DOHH2 (cell line): ENCODE results near the gene SIPA1L3.

Source experiments
- H3F3A ChIP-seq: fragments of 200-600 bp; sonication (generic), shearing (Covaris generic); 2 replicates; pipeline ENCODE4 v1.6.0; 2016; ENCODE audit warnings: antibody characterized with exemption, mild to moderate bottlenecking; ENCODE audit not compliant: control insufficient read depth, insufficient read depth
- H3K27ac ChIP-seq: fragments of 200-600 bp; sonication (generic); 2 replicates; pipeline ENCODE4 v1.5.1; 2014; ENCODE audit warnings: low read depth, mild to moderate bottlenecking, low read length, moderate library complexity
- H3K27me3 ChIP-seq: fragments of 200-600 bp; sonication (generic); 2 replicates; pipeline ENCODE4 v1.6.1; 2014; ENCODE audit warnings: mild to moderate bottlenecking, low read length, mixed read lengths; ENCODE audit not compliant: control insufficient read depth
- H3K36me3 ChIP-seq: fragments of 200-600 bp; sonication (generic); 2 replicates; pipeline ENCODE4 v1.6.1; 2014; ENCODE audit warnings: mild to moderate bottlenecking, low read length, moderate library complexity, mixed read lengths; ENCODE audit not compliant: control insufficient read depth
- H3K4me1 ChIP-seq: fragments of 200-600 bp; sonication (generic); 2 replicates; pipeline ENCODE4 v1.6.1; 2014; ENCODE audit warnings: mild to moderate bottlenecking, low read length, mixed read lengths; ENCODE audit not compliant: control insufficient read depth
- H3K4me2 ChIP-seq: fragments of 200-600 bp; sonication (generic); 2 replicates; pipeline ENCODE4 v1.6.0; 2014; ENCODE audit warnings: mild to moderate bottlenecking, low read length, moderate library complexity
- H3K4me3 ChIP-seq: fragments of 200-600 bp; sonication (generic); 2 replicates; pipeline ENCODE4 v1.5.1; 2014; ENCODE audit warnings: mild to moderate bottlenecking, low read length, mixed read lengths
- H3K79me2 ChIP-seq: fragments of 200-600 bp; sonication (generic); 2 replicates; pipeline ENCODE4 v1.6.1; 2014; ENCODE audit warnings: mild to moderate bottlenecking, low read length, mixed read lengths; ENCODE audit not compliant: control insufficient read depth
- H3K9me2 ChIP-seq: fragments of 200-600 bp; sonication (generic); replicated peaks from 2 replicates; pipeline ENCODE4 v1.6.1; 2014; ENCODE audit warnings: mild to moderate bottlenecking, low read length, mixed read lengths; ENCODE audit not compliant: control insufficient read depth
- H3K9me3 ChIP-seq: fragments of 200-600 bp; sonication (generic); 2 replicates; pipeline ENCODE4 v1.6.1; 2014; ENCODE audit warnings: antibody characterized with exemption, low read length, mixed read lengths; ENCODE audit not compliant: control insufficient read depth, insufficient read depth
- H4K20me1 ChIP-seq: fragments of 200-600 bp; sonication (generic); 2 replicates; pipeline ENCODE4 v1.6.0; 2014; ENCODE audit warnings: low read depth, mild to moderate bottlenecking, antibody characterized with exemption, low read length, moderate library complexity; ENCODE audit not compliant: control insufficient read depth, insufficient read depth
- CTCF ChIP-seq: fragments of 200-600 bp; sonication (generic); IDR thresholded peaks from one replicate; pipeline ENCODE4 v1.5.1; 2014; ENCODE audit warnings: antibody characterized with exemption, mild to moderate bottlenecking, low read depth, low read length; ENCODE audit not compliant: poor library complexity, severe bottlenecking
- EZH2phosphoT487 ChIP-seq: fragments of 200-600 bp; sonication (generic); IDR thresholded peaks from 2 replicates; pipeline ENCODE4 v1.6.1; 2017; ENCODE audit warnings: borderline replicate concordance, mild to moderate bottlenecking, antibody characterized with exemption, low read length, moderate library complexity, mixed read lengths

Gene SIPA1L3

DNA sequence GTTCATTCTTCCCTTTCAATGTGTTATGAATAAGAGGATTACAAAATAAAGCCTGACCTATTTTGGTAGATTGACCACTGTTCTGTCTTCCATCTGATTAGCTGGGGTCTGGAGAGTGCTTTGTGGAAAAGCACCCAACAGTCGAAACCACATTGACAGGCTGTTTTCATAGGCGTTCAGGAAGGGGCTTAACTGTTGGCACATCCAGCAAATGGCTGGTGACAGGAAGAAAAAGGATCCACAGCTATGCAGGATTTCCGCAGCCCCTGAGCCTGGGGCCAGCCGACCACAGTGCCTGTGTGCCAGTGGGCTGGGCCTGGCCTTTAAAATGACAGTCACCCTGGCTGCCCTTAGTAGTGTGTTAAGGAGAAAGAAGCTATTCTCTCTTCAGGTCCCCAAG lies 113.3 kb downstream of the SIPA1L3 start:
- H3K9me2 ChIP-seq: no peaks in the 10 kb centered on the region
- no peak overlapping the region for H3K27ac ChIP-seq
- H3K4me1 ChIP-seq: peaks cover 33% of the 10 kb centered on the region
- no peak overlapping the region for H3K4me3 ChIP-seq
- no peaks in the 10 kb centered on the region for H3F3A ChIP-seq
- no peaks in the 10 kb centered on the region for H3K27me3 ChIP-seq
- no peak overlapping the region; the same call in 1 of the 2 replicates for H3K4me2 ChIP-seq
- no peaks in the 10 kb centered on the region for H3K36me3 ChIP-seq
- H3K79me2 ChIP-seq: peaks cover 27% of the 10 kb centered on the region
- TF ChIP-seq EZH2phosphoT487: no peak
- TF ChIP-seq CTCF: no peak
- peaks cover 6% of the 10 kb centered on the region; the same call in 1 of the 2 replicates for H4K20me1 ChIP-seq
- H3K9me3 ChIP-seq: no peaks in the 10 kb centered on the region

- H4K20me1 ChIP-seq: peaks cover 6% of the 10 kb centered on the region; the same call in 1 of the 2 replicates
- H3K36me3 ChIP-seq: no peaks in the 10 kb centered on the region
- no peak for TF ChIP-seq EZH2phosphoT487
- no peak for TF ChIP-seq CTCF
- no peak overlapping the region for H3K4me3 ChIP-seq
- no peak overlapping the region for H3K27ac ChIP-seq
- peaks cover 33% of the 10 kb centered on the region for H3K4me1 ChIP-seq
- no peaks in the 10 kb centered on the region for H3K9me3 ChIP-seq
- no peaks in the 10 kb centered on the region for H3K27me3 ChIP-seq
- H3K9me2 ChIP-seq: no peaks in the 10 kb centered on the region
- no peaks in the 10 kb centered on the region for H3F3A ChIP-seq
- peaks cover 35% of the 10 kb centered on the region for H3K79me2 ChIP-seq
- H3K4me2 ChIP-seq: no peak overlapping the region
Measured at GRCh38 chr19:38021352-38021751, 114.3 kb downstream of the SIPA1L3 start.

GRCh38 chr19:38022791-38023670 lies 116.0 kb downstream of the SIPA1L3 start:
- TF ChIP-seq CTCF (no peak), EZH2phosphoT487 (no peak)
- Histone ChIP-seq H3K4me1 (peaks cover 33% of the 10 kb centered on the region), H3K36me3 (no peaks in the 10 kb centered on the region), H3K27ac (no peak overlapping the region), H3F3A (no peaks in the 10 kb centered on the region), H3K4me2 (no peak overlapping the region), H3K4me3 (no peak overlapping the region), H3K9me2 (no peaks in the 10 kb centered on the region), H4K20me1 (peaks cover 6% of the 10 kb centered on the region; the same call in 1 of the 2 replicates), H3K9me3 (no peaks in the 10 kb centered on the region), H3K27me3 (no peaks in the 10 kb centered on the region), H3K79me2 (peaks cover 48% of the 10 kb centered on the region)
